Heart left ventricle (tissue), 13 donors: Measurements from ENCODE around the gene ERBB4.

Experiments used
- POLR2A ChIP-seq, 2 donors: fragments of 450-650 bp; IDR thresholded peaks; one replicate each; pipeline ENCODE4 v1.6.1; 2017; ENCODE audit warnings: antibody characterized with exemption in 2 of 2, mild to moderate bottlenecking in 2 of 2, moderate library complexity in 2 of 2
- TF ChIP-seq, protein P1 (sequence below), 12 donors: fragments of 200-600 bp; sonication (generic) in 4 of 12; IDR thresholded peaks; one replicate each; pipeline versions ENCODE4 v1.5.0 to v1.8.0; 2018 to 2022; ENCODE audit warnings: antibody characterized with exemption in 12 of 12, mild to moderate bottlenecking in 5 of 12
- donor health status: ischemic (EF 13 %, LVEDD 7.1; RV severe dilation, severe dysfunction).
- donor health status: DM: no; HTN: yes; CAD: no.
- donor health status: DM: no; HTN: no; CAD: no.
- donor health status: ischemic (EF 25% LVEDD 6.9; RV normal size, moderate dysfunction).
- donor health status: ischemic (EF 25% LVEDD 5.7; RV mildly dilated, moderate dysfunction).
- donor health status: ischemic (EF 35%, LVEDD 5.7; RV mildly dilated, moderate dysfunction).
- donor health status: nonischemic (EF 11% LVEDD 7.7; RV severe dilation, severe dysfunction).
- donor health status: DM: yes; HTN: yes; CAD: no.
- donor health status: PGD.
- donor health status: ischemic (EF 29% LVEDD 5.4; RV normal size, mild dysfunction).
- donor health status: nonischemic (EF 23%, LVEDD 6.1; RV moderate dilation, normal function).

DNA sequence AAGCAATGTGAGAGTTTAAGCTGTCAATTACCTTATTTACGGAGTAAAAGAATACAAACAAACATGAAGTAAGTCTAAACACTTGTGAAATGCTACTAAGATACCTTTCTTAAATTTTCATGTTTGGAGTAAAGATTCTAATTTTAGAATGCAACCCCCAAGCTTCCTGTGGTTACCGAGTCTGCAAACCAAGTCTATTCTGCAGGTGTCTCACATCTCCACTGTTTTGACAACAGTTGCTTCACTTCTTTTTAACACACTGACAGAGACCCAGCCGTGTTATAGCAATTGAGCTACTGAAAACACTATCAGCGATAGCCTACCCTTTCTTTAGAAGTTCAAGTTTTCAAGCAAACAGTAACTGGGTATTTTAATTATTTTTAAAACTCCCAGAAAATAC lies 608.3 kb downstream of the ERBB4 start:
- TF ChIP-seq, protein P1, sequence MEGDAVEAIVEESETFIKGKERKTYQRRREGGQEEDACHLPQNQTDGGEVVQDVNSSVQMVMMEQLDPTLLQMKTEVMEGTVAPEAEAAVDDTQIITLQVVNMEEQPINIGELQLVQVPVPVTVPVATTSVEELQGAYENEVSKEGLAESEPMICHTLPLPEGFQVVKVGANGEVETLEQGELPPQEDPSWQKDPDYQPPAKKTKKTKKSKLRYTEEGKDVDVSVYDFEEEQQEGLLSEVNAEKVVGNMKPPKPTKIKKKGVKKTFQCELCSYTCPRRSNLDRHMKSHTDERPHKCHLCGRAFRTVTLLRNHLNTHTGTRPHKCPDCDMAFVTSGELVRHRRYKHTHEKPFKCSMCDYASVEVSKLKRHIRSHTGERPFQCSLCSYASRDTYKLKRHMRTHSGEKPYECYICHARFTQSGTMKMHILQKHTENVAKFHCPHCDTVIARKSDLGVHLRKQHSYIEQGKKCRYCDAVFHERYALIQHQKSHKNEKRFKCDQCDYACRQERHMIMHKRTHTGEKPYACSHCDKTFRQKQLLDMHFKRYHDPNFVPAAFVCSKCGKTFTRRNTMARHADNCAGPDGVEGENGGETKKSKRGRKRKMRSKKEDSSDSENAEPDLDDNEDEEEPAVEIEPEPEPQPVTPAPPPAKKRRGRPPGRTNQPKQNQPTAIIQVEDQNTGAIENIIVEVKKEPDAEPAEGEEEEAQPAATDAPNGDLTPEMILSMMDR (IDR thresholded peaks at IDR 0.05) = no peak
- TF ChIP-seq POLR2A (IDR thresholded peaks at IDR 0.05) = no peak
